Measurements from ENCODE around the gene SMG6.
"Not testable (repeated sequence)": the region's sequence is repeated elsewhere in the genome, so short reads cannot be mapped to it uniquely, and the experiment has no call there.

The SMG6 gene

DNA sequence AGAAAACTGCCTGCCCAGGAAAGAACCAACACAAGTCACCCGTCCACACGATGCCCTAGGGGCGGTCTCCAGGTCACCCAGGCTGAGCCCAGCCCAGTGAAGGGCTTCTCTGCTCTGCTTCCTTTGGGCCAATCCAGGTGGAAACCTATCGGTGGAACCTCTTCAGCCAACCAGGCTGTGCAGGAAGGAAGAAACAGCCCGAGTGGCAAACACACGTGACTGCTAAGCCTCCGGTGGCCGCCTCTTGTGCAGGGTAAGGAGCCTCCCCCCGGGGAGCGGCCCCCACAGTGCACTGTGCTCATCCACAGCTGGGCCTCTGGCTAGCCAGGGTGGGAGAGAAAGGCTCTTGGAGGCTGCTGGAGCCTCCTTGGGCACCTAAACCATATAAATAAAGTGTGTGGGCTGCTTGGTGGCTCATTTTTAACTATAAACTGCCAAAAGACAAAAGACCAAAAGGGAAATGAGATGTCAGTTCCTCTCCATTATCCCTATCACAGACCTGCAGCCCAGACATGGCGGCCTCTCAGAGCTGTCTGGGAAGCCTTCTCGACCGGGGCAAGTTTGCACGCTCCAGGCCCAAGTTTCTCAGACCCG is 280.8 kb downstream of the SMG6 start:
- Mint-ChIP-seq H3K4me3 (no peak overlapping the region), H3K4me1 (ENCODE audit: low read depth) (peaks cover 8% of the 10 kb centered on the region), H3K36me3 (ENCODE audit: low read depth) (peaks cover 4% of the 10 kb centered on the region), H3K27ac (no peak overlapping the region), H3K9me3 (no peaks in the 10 kb centered on the region), H3K27me3 (ENCODE audit: low read depth) (peaks cover 66% of the 10 kb centered on the region)
- DNase-seq (ENCODE audit: low spot score): no peak

DNA sequence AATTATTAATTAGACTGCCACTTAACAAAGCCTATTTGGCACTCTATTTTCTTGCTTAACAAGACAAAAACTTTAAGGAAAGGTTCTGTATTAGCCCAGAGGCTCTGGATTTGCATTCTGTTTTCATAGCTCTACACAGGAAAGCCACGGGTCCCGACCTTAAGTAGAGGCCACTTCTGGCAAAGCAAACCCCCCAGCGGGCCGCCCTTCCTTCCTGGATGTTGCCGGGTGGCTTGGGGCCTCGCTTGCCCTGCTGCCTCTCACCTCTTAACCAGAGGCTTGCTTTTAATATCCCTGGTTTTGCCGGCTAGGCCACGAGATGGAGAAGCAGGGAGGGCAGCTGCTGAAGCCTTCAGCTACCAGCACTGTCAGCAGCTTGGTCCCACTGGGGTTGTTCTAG is 282.9 kb downstream of the SMG6 start:
- Mint-ChIP-seq H3K9me3 (no peaks in the 10 kb centered on the region), H3K27ac (no peak overlapping the region), H3K27me3 (ENCODE audit: low read depth) (peaks cover 49% of the 10 kb centered on the region), H3K4me3 (no peak overlapping the region), H3K36me3 (ENCODE audit: low read depth) (no peaks in the 10 kb centered on the region), H3K4me1 (ENCODE audit: low read depth) (peaks cover 3% of the 10 kb centered on the region)
- no peak for DNase-seq (ENCODE audit: low spot score)

DNA sequence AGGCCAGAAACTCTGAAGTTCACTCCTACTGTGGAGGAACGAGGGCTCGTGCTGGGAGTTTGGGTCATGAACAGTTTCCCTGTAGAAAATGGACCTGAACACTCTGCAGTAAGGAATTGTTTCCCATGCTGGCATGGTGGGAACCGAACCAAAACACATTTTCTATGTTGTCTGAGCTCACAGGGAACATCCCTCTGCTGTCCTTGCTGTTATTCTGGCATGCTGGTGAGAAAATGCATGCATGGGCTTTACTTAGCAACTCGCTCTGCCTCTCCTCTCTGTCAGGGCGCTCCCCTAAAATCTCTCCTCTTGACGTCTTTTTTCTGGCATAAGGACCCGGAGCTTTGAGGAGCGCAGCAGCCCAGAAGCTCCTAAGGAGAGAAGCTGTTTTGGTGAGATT is 283.9 kb downstream of the SMG6 start:
- Mint-ChIP-seq H3K9me3 (no peaks in the 10 kb centered on the region), H3K36me3 (ENCODE audit: low read depth) (no peaks in the 10 kb centered on the region), H3K4me3 (no peak overlapping the region), H3K27ac (no peak overlapping the region), H3K27me3 (ENCODE audit: low read depth) (peaks cover 47% of the 10 kb centered on the region), H3K4me1 (ENCODE audit: low read depth) (peaks cover 3% of the 10 kb centered on the region)
- no peak for DNase-seq (ENCODE audit: low spot score)

DNA sequence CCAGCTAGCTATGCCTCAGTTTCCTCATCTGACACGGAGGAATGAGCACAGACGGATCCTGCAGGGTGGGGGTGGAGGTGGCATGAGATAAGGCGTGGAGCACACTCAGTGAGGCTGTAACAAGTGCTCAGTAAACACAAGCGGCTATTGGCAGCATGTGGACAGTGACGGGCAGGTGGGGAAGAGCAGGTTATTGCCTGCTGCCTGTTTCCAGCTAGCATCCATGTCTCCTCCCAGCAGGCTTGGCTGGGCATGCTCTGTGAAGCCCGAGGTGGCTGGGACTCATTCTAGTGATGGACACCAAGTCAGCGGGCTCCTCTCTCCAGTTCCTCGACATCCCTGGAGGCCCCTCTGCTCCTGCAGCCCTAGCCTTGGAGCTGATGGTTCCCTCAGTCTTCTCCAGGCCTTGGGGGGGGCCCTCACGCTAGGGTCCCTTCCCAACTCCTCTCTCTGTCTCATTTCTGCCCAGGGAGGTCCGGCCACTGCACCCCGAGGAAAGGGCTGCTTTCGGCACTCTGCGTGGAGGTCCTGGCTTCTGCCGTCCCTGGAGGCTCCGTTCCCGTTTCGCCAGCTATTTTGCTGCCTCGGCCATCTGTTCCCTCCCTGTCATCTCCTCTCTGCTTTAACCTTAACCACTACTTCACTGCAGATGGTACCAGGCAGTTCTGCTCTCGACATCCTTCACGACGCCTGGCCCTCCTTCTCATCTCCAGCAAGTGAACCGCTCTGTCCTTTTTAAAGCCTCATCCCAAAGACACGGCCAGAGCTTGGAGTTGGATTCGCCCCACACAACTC is 284.7 kb downstream of the SMG6 start:
- no peak for DNase-seq (ENCODE audit: low spot score)
- Mint-ChIP-seq H3K27me3 (ENCODE audit: low read depth) (peaks cover 46% of the 10 kb centered on the region), H3K27ac (no peak overlapping the region), H3K4me1 (ENCODE audit: low read depth) (peaks cover 2% of the 10 kb centered on the region), H3K4me3 (no peak overlapping the region), H3K36me3 (ENCODE audit: low read depth) (no peaks in the 10 kb centered on the region), H3K9me3 (no peaks in the 10 kb centered on the region)

DNA sequence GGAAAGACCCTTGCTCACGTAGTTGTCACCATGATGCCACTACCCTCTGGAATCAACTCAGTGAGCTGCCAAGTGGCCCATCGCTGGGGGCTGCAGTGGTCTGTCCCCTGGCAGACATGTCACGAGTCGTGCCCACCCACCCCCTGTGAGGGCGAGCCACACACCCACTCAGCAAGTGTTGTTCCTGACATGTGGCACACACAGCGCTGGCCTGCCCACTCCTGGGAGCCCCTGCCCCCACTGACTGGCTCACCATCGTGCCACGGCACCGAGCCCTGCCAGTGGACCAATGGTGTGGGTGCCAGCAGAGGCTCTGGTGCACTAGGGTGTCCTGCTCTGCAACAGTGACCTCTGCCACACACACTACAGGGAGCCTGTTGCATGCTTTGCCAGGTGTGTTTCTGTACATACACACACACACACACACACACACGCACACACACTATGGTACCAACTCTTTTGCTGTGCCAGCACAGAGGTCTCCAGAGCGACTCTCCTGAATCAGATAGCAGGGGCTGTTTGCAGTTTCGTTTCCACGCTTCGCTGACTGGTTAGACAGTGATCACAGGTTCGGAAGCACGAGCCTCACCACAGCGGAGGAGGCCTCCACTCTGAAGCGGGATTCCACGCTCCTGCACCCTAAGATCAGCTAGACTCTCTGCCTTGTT is 286.2 kb downstream of the SMG6 start:
- Mint-ChIP-seq H3K9me3 (no peaks in the 10 kb centered on the region), H3K36me3 (ENCODE audit: low read depth) (no peaks in the 10 kb centered on the region), H3K27ac (no peak overlapping the region), H3K27me3 (ENCODE audit: low read depth) (peaks cover 35% of the 10 kb centered on the region), H3K4me1 (ENCODE audit: low read depth) (peaks cover 2% of the 10 kb centered on the region), H3K4me3 (no peak overlapping the region)
- DNase-seq (ENCODE audit: low spot score): no peak

DNA sequence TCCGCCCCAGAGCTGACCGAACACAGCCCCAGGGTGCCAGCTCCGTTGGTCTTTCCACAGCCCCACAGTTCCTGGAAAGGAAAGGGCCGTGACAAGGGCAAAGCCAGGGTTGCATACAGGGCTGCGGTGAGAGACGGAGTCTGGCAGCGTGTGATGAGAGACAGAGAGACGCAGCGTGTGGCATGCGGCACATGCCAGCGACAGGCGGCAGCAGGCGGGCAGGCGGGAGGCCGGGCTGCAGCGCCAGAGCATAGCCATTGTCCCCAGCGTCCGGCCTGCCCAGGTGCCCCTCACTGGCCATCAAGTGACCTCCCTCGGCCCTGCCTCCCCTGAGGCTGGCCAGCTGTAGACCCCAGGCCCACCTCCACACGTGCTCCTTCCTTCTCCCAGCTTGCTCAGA is 287.1 kb downstream of the SMG6 start:
- Mint-ChIP-seq H3K27me3 (ENCODE audit: low read depth) (peaks cover 40% of the 10 kb centered on the region), H3K36me3 (ENCODE audit: low read depth) (no peaks in the 10 kb centered on the region), H3K4me3 (no peak overlapping the region), H3K4me1 (ENCODE audit: low read depth) (peaks cover 5% of the 10 kb centered on the region), H3K9me3 (no peaks in the 10 kb centered on the region), H3K27ac (no peak overlapping the region)
- DNase-seq (ENCODE audit: low spot score): no peak

DNA sequence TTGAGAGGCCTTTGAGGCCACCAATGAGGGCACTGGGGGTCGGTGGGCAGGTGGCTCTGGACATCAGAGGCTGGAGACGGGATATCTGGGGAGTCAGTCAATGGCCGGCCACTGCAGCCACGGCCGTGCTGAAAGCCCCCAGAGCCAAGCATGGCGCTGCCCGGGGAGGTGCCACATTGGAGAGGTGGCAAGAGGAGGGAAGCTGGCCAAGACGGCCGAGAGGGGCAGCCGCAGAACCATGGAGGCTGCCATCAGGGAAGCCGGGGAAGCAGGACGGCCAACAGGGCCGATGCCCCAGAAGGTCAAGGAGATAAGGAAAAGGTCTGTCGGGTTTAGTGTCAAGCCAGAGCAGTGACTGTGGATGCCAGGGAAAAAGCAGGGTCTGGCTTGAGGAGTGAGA is 288.3 kb downstream of the SMG6 start:
- DNase-seq (ENCODE audit: low spot score): no peak
- Mint-ChIP-seq H3K4me1 (ENCODE audit: low read depth) (peaks cover 3% of the 10 kb centered on the region), H3K27me3 (ENCODE audit: low read depth) (peaks cover 34% of the 10 kb centered on the region), H3K27ac (no peak overlapping the region), H3K36me3 (ENCODE audit: low read depth) (no peaks in the 10 kb centered on the region), H3K9me3 (no peaks in the 10 kb centered on the region), H3K4me3 (no peak overlapping the region)

DNA sequence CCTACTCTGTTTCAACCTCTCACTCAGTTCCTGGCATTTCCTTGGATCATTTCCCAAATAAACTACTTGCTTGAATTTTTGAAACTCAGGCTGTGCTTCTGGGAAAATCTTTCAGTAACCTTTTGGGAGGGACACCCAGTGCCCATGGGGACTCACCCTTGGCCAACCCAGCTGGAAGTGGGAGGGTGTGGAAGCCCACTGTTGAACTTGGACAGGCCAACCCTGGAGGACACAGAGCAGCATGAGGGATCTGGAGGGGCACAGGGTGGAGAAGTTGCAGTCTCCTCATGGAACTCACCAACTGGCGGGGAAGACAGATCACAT is 289.6 kb downstream of the SMG6 start:
- H3K4me1 Mint-ChIP-seq (ENCODE audit: low read depth): peaks cover 3% of the 10 kb centered on the region
- H3K36me3 Mint-ChIP-seq (ENCODE audit: low read depth): no peaks in the 10 kb centered on the region
- H3K27me3 Mint-ChIP-seq (ENCODE audit: low read depth): peaks cover 22% of the 10 kb centered on the region
- H3K27ac Mint-ChIP-seq: no peak overlapping the region
- H3K9me3 Mint-ChIP-seq: no peaks in the 10 kb centered on the region
- H3K4me3 Mint-ChIP-seq: no peak overlapping the region
- DNase-seq (ENCODE audit: low spot score): no peak

DNA sequence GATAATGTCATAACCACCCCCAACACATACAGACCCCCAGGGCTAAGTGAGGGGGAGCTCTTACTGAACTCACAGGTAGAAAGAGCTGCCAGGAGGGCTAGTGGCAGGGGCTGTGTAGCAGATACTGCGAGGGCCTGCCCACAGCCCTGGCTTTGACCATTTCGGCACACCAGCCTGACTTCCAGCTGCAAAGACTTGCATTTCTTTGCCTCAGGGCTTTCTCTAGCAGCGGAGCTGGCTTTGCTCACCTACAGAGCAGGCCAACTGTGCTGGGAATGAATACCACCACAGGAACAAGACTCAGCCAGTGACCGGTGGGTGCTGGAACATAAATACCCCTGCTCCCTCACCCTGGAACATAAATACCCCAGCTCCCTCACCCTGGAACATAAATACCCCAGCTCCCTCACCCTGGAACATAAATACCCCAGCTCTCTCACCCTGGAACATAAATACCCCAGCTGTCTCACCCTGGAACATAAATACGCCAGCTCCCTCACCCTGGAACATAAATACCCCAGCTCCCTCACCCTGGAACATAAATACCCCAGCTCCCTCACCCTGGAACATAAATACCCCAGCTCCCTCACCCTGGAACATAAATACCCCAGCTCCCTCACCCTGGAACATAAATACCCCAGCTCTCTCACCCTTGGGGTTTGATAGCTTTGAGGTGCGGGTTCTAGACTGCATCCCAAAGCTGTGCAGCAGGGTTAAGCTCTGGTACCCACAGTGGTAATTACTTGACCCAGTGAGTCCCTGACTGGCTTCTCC is 290.2 kb downstream of the SMG6 start:
- not testable (repeated sequence) for H3K36me3 Mint-ChIP-seq (ENCODE audit: low read depth); DNase-seq (ENCODE audit: low spot score); H3K4me1 Mint-ChIP-seq (ENCODE audit: low read depth); H3K4me3 Mint-ChIP-seq; H3K27ac Mint-ChIP-seq; H3K9me3 Mint-ChIP-seq
- H3K27me3 Mint-ChIP-seq (ENCODE audit: low read depth): peaks cover 20% of the 10 kb centered on the region

DNA sequence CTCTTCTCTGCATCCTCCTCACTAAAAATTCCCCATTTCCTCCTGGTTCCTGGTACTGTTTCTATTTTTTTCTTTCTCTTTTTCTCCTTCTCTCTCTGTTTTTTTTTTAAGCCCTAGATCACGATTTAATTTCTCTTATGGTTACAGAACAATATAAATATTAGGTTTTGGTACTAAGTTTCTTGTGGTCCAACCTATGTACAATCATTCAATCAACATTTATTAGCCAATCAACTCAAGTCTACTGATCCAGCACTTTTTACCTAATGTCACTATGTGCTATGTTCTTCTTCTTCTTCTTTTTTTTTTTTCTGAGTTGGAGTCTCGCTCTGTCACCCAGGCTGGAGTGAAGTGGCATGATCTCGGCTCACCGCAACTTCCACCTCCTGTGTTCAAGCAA is 291.1 kb downstream of the SMG6 start:
- H3K27me3 Mint-ChIP-seq (ENCODE audit: low read depth): peaks cover 14% of the 10 kb centered on the region
- no peak overlapping the region for H3K27ac Mint-ChIP-seq
- no peaks in the 10 kb centered on the region for H3K36me3 Mint-ChIP-seq (ENCODE audit: low read depth)
- no peak overlapping the region for H3K4me3 Mint-ChIP-seq
- H3K9me3 Mint-ChIP-seq: no peaks in the 10 kb centered on the region
- peaks cover 3% of the 10 kb centered on the region for H3K4me1 Mint-ChIP-seq (ENCODE audit: low read depth)
- DNase-seq (ENCODE audit: low spot score): no peak

DNA sequence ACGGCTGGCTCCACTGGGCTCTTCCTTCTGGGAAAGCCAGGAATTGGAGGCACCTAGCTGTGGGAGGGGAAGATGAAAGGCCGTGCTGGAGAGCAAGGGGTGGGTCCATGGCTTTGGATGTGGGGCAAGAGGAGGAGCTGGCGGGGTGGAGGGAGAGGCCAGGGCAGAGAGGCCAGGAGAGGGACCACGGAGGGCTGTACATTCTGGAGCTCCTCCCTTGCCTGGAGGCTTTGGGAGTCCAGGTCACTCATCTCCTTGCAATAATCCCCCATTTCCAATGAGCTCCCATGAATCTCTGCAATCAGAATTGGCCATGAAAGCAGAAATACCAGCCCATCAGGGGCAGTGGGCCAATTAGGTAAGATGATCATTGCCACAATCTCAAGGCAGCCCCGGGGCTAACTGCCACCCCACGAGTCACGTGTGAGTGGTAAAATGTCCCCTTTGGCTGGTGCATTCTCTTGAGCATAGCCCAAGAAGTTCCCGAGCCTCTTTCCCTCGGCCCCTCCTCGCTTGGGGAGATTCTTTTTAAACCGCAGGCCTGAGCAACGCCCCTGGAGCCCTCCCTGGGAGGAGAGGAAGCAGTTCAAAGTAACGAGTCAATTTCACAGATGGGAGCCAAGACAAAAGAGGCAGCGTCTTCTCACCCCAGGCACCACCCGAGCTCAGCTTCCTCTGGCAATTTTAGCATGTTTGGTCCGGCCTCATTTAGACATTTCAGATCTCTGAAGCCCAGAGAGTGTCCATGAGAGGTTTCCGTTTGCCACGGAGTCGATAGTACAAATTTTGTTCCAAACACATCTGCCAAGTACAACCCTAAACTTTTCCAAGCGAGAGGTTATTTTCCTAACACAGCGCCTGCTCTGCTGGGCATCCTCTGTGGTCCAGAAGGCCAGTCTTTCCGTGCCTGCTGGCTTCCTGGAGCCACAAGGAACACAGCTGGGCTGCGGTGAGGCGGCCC is 291.9 kb downstream of the SMG6 start:
- Mint-ChIP-seq H3K27ac (no peak overlapping the region), H3K36me3 (ENCODE audit: low read depth) (no peaks in the 10 kb centered on the region), H3K4me1 (ENCODE audit: low read depth) (peaks cover 3% of the 10 kb centered on the region), H3K4me3 (no peak overlapping the region), H3K27me3 (ENCODE audit: low read depth) (peaks cover 14% of the 10 kb centered on the region), H3K9me3 (no peaks in the 10 kb centered on the region)
- no peak for DNase-seq (ENCODE audit: low spot score)
